Psoas muscle (tissue), 8 donors: Measurements from ENCODE around the gene AKAP6. TPM values are rescaled to one million over a fixed set of nuclear protein-coding genes. Genes with fewer than 3 reads are reported as not detected.
A peak's percentile ranks its signal among the peaks of the same experiment; 100 is the strongest.

ENCODE experiments used
- ATAC-seq, 4 donors: fragments of 200-7000 bp; cut with Tn5 transposase; one replicate each; pipeline ENCODE4 v1.9.1; 2020; ENCODE audit warnings: moderate library complexity in 3 of 4, mild to moderate bottlenecking in 2 of 4
- DNase-seq, 2 donors: peaks; one replicate each; pipeline ENCODE4 v3.0.0-alpha.2; 2020
- H3K27ac ChIP-seq: fragments of 200-600 bp; one replicate; pipeline ENCODE4 v1.8.0; 2022
- H3K27me3 ChIP-seq, 3 donors: fragments of 200-600 bp in 1 of 3; one replicate each; pipeline versions ENCODE4 v1.6.1 to v1.8.0; 2013 to 2022; ENCODE audit warnings: low read length in 2 of 3, mild to moderate bottlenecking in 2 of 3, moderate library complexity in 1 of 3; ENCODE audit not compliant: insufficient read depth in 3 of 3
- H3K36me3 ChIP-seq, 2 donors: fragments of 200-600 bp in 1 of 2; one replicate each; pipeline versions ENCODE4 v1.6.1 to v1.8.0; 2013 to 2022; ENCODE audit warnings: low read depth in 1 of 2, mild to moderate bottlenecking in 1 of 2, moderate library complexity in 1 of 2; ENCODE audit not compliant: insufficient read depth in 1 of 2
- H3K4me1 ChIP-seq: fragments of 200-600 bp; one replicate; pipeline ENCODE4 v1.8.0; 2022
- H3K4me3 ChIP-seq: fragments of 200-600 bp; one replicate; pipeline ENCODE4 v1.8.0; 2022; ENCODE audit warnings: mild to moderate bottlenecking
- H3K9me3 ChIP-seq: fragments of 200-600 bp; one replicate; pipeline ENCODE4 v1.8.0; 2022
- CTCF ChIP-seq: fragments of 200-600 bp; IDR thresholded peaks from one replicate; pipeline ENCODE4 v1.8.0; 2022; ENCODE audit warnings: antibody characterized with exemption
- WGBS, 3 donors: extraction: QIAGEN DNeasy Blood & Tissue Kit; methylation state at CpG; one replicate each; pipeline versions ENCODE4 v1.1.6 to v1.1.7; 2013; 5-methylcytosine and 5-hydroxymethylcytosine counted together
- intact Hi-C, 2 donors: fragments of 100-400 bp; cut with DNase I; formaldehyde crosslinking; loops; one replicate each; pipeline versions ENCODE4 v1.11.0 to v1.14.2; 2022
- polyA plus RNA-seq, 3 donors: library from polyadenylated mRNA; stranded (reverse); fragments of 200-250 nt; gene quantifications; one replicate each; pipeline ENCODE4 v1.2.3, GENCODE V29; 2013
- total RNA-seq, 4 donors: library from RNA; stranded (reverse); fragmentation: NEBNext Ultra II Directional in 2 of 4; extraction: Animal tissue kit (Norgen Biotek cat#: 25700) in 2 of 4; gene quantifications; one replicate each; pipeline versions ENCODE4 v1.2.1 to v1.2.4, GENCODE V29; 2021 to 2023
- donor health status: healthy with polysubstance abuse.
- donor health status: DM: no; HTN: no; CAD: no; lungs with moderate emphysema.
- donor health status: Bipolar disorder and iron deficiency.
- donor health status: healthy.
- donor health status: DM: yes; HTN: yes; CAD: no.
- donor health status: DM: no; HTN: no; CAD: no.
- donor health status: DM: no; HTN: no; CAD: no.
- donor health status: DM: yes; HTN: yes; CAD: no.

AKAP6 gene
- total and polyA plus RNA-seq, 7 donors = 9.1 to 173 (median 113) TPM

- intact Hi-C loops = no loop called here
- H3K4me3 ChIP-seq = no peak overlapping the region
- H3K27me3 ChIP-seq = no peaks in the 10 kb centered on the region
- ATAC-seq (peak; percentile 23 to 54 (median 36)), DNase-seq (no peak)
- no peaks in the 10 kb centered on the region for H3K9me3 ChIP-seq
- H3K36me3 ChIP-seq = no peaks in the 10 kb centered on the region
- no peak for TF ChIP-seq CTCF
- WGBS, 3 donors = 41 to 56% (median 46%) methylated on average over 4 of the region's 4 CpGs
- H3K4me1 ChIP-seq = peaks cover 15% of the 10 kb centered on the region
- H3K27ac ChIP-seq = no peak overlapping the region
Measured at GRCh38 chr14:32417956-32418552, 89.0 kb downstream of the AKAP6 start.

GRCh38 chr14:32419429-32419828 lies 90.3 kb downstream of the AKAP6 start:
- H3K27ac ChIP-seq = no peak overlapping the region
- H3K4me1 ChIP-seq = peaks cover 15% of the 10 kb centered on the region
- DNase-seq (no peak), ATAC-seq (no peak)
- H3K4me3 ChIP-seq = no peak overlapping the region
- TF ChIP-seq CTCF = no peak
- no peaks in the 10 kb centered on the region for H3K36me3 ChIP-seq
- intact Hi-C loops = no loop called here
- WGBS, 3 donors = 47 to 55% (median 54%) methylated on average over 1 of the region's 1 CpG
- no peaks in the 10 kb centered on the region for H3K27me3 ChIP-seq
- H3K9me3 ChIP-seq = no peaks in the 10 kb centered on the region

- no peak overlapping the region for H3K4me3 ChIP-seq
Measured at GRCh38 chr14:32421781-32422180, 92.7 kb downstream of the AKAP6 start.

GRCh38 chr14:32422440-32422839 lies 93.3 kb downstream of the AKAP6 start:
- intact Hi-C loops = no loop called here
- DNase-seq = no peak
- no peak for ATAC-seq
- Histone ChIP-seq H3K9me3 (no peaks in the 10 kb centered on the region), H3K4me1 (peaks cover 7% of the 10 kb centered on the region), H3K27me3 (no peaks in the 10 kb centered on the region), H3K4me3 (no peak overlapping the region), H3K27ac (no peak overlapping the region), H3K36me3 (no peaks in the 10 kb centered on the region)
- TF ChIP-seq CTCF = no peak

More at GRCh38 chr14:32421781-32422180, 92.7 kb downstream of the AKAP6 start:
- Histone ChIP-seq H3K9me3 (no peaks in the 10 kb centered on the region), H3K27me3 (no peaks in the 10 kb centered on the region), H3K36me3 (no peaks in the 10 kb centered on the region), H3K27ac (no peak overlapping the region), H3K4me1 (peaks cover 13% of the 10 kb centered on the region)
- WGBS, 3 donors = 93 to 95% (median 95%) methylated on average over 1 of the region's 1 CpG
- no peak for TF ChIP-seq CTCF
- intact Hi-C loops = no loop called here
- no peak for ATAC-seq
- no peak for DNase-seq

GRCh38 chr14:32426028-32426427 lies 96.9 kb downstream of the AKAP6 start:
- TF ChIP-seq CTCF = no peak
- H3K4me1 ChIP-seq = no peaks in the 10 kb centered on the region
- H3K9me3 ChIP-seq = no peaks in the 10 kb centered on the region
- no peak overlapping the region for H3K27ac ChIP-seq
- intact Hi-C loops = no loop called here
- no peaks in the 10 kb centered on the region for H3K36me3 ChIP-seq
- ATAC-seq (no peak), DNase-seq (no peak)
- no peaks in the 10 kb centered on the region for H3K27me3 ChIP-seq
- 36 to 85% (median 75%) methylated on average over 1 of the region's 1 CpG for WGBS, 3 donors
- H3K4me3 ChIP-seq = no peak overlapping the region
